Measurements from ENCODE around the gene PMAIP1. TPM values are rescaled to one million over a fixed set of nuclear protein-coding genes. Genes with fewer than 3 reads are reported as not detected.
"Not testable (repeated sequence)": the region's sequence is repeated elsewhere in the genome, so short reads cannot be mapped to it uniquely, and the experiment has no call there.

The PMAIP1 gene
- total RNA-seq: 10 to 100 TPM; 35.3 to 37.7 TPM

GRCh38 chr18:59899298-59900221, at the start of gene PMAIP1:
TSS of gene PMAIP1 (plus strand) at chr18:59899996. CDS start at chr18:59900178, 182 bp downstream.
- Mint-ChIP-seq H3K27ac (peak within 1 kb of the TSS; percentile 93), H3K27me3 (no peaks in the 10 kb centered on the region), H3K9me3 (no peaks in the 10 kb centered on the region), H3K4me1 (peaks cover 52% of the 10 kb centered on the region), H3K4me3 (peak within 1 kb of the TSS; percentile 94), H3K36me3 (ENCODE audit: low read depth) (peaks cover 36% of the 10 kb centered on the region)
- peak; percentile 90 for DNase-seq
- CTCF ChIA-PET: interaction anchor here (0.8 to 1.8 kb wide), 8 partner anchors 10 to 760 kb away, joined by 3 to 7 read pairs (median 3); no protein-coding TSS in a partner anchor
- POLR2A ChIA-PET: interaction anchor here (0.8 to 4.8 kb wide), 23 partner anchors 8 to 758 kb away, joined by 3 to 101 read pairs (median 6); partner anchors contain the start of genes LMAN1 and SEC11C

GRCh38 chr18:59851784-59852399, 47.9 kb upstream of the PMAIP1 start:
- no peak for DNase-seq
- H3K9me3 Mint-ChIP-seq: no peaks in the 10 kb centered on the region
- ChIA-PET POLR2A (no interaction called here), CTCF (no interaction called here)
- no peaks in the 10 kb centered on the region for H3K27me3 Mint-ChIP-seq
- H3K4me3 Mint-ChIP-seq: no peak overlapping the region
- no peaks in the 10 kb centered on the region for H3K36me3 Mint-ChIP-seq (ENCODE audit: low read depth)
- no peak overlapping the region for H3K27ac Mint-ChIP-seq
- peaks cover 19% of the 10 kb centered on the region for H3K4me1 Mint-ChIP-seq

GRCh38 chr18:59852548-59852947, 47.2 kb upstream of the PMAIP1 start:
- peaks cover 13% of the 10 kb centered on the region for H3K4me1 Mint-ChIP-seq
- H3K27me3 Mint-ChIP-seq: no peaks in the 10 kb centered on the region
- no peaks in the 10 kb centered on the region for H3K9me3 Mint-ChIP-seq
- H3K27ac Mint-ChIP-seq: no peak overlapping the region
- CTCF ChIA-PET: no interaction called here
- H3K4me3 Mint-ChIP-seq: no peak overlapping the region
- H3K36me3 Mint-ChIP-seq (ENCODE audit: low read depth): no peaks in the 10 kb centered on the region
- POLR2A ChIA-PET: no interaction called here
- DNase-seq: no peak

- Mint-ChIP-seq H3K9me3 (no peaks in the 10 kb centered on the region), H3K27me3 (no peaks in the 10 kb centered on the region), H3K36me3 (ENCODE audit: low read depth) (no peaks in the 10 kb centered on the region), H3K4me3 (no peak overlapping the region), H3K4me1 (peaks cover 4% of the 10 kb centered on the region), H3K27ac (no peak overlapping the region)
- CTCF ChIA-PET: no interaction called here
- DNase-seq: no peak
- POLR2A ChIA-PET: interaction anchor here (1.9 kb wide), 1 partner anchor 46 kb away, joined by 4 read pairs; no protein-coding TSS in a partner anchor
Observed at GRCh38 chr18:59853380-59853779, 46.4 kb upstream of the PMAIP1 start.

- H3K27me3 Mint-ChIP-seq; H3K36me3 Mint-ChIP-seq (ENCODE audit: low read depth): not testable (repeated sequence)
- POLR2A ChIA-PET: interaction anchor here (1.9 kb wide), 1 partner anchor 45 kb away, joined by 4 read pairs; no protein-coding TSS in a partner anchor
Observed at GRCh38 chr18:59853988-59854387, 45.8 kb upstream of the PMAIP1 start.

GRCh38 chr18:59861009-59861408, 38.8 kb upstream of the PMAIP1 start:
- no peak for DNase-seq
- Mint-ChIP-seq H3K36me3 (ENCODE audit: low read depth) (no peaks in the 10 kb centered on the region), H3K4me1 (no peaks in the 10 kb centered on the region), H3K9me3 (no peaks in the 10 kb centered on the region), H3K27me3 (no peaks in the 10 kb centered on the region), H3K27ac (no peak overlapping the region), H3K4me3 (no peak overlapping the region)
- ChIA-PET POLR2A (no interaction called here), CTCF (interaction anchor here (1.5 kb wide), 1 partner anchor 37 kb away, joined by 6 read pairs; no protein-coding TSS in a partner anchor)

More at GRCh38 chr18:59853988-59854387, 45.8 kb upstream of the PMAIP1 start:
- H3K4me1 Mint-ChIP-seq, CTCF ChIA-PET, H3K4me3 Mint-ChIP-seq, H3K27ac Mint-ChIP-seq, DNase-seq, H3K9me3 Mint-ChIP-seq: not testable (repeated sequence)

- no peaks in the 10 kb centered on the region for H3K27me3 Mint-ChIP-seq
- H3K9me3 Mint-ChIP-seq: no peaks in the 10 kb centered on the region
- ChIA-PET POLR2A (no interaction called here), CTCF (interaction anchor here (0.6 kb wide), 1 partner anchor 8 kb away, joined by 5 read pairs; no protein-coding TSS in a partner anchor)
- DNase-seq: no peak
- H3K27ac Mint-ChIP-seq: no peak overlapping the region
- H3K36me3 Mint-ChIP-seq (ENCODE audit: low read depth): no peaks in the 10 kb centered on the region
- no peaks in the 10 kb centered on the region for H3K4me1 Mint-ChIP-seq
- no peak overlapping the region for H3K4me3 Mint-ChIP-seq
Observed at GRCh38 chr18:59861963-59862819, 37.6 kb upstream of the PMAIP1 start.

GRCh38 chr18:59865241-59865986, 34.4 kb upstream of the PMAIP1 start:
- DNase-seq: no peak
- no peak overlapping the region for H3K27ac Mint-ChIP-seq
- no peaks in the 10 kb centered on the region for H3K4me1 Mint-ChIP-seq
- no peaks in the 10 kb centered on the region for H3K9me3 Mint-ChIP-seq
- H3K36me3 Mint-ChIP-seq (ENCODE audit: low read depth): no peaks in the 10 kb centered on the region
- no peaks in the 10 kb centered on the region for H3K27me3 Mint-ChIP-seq
- ChIA-PET CTCF (interaction anchor here (1.1 kb wide), 1 partner anchor 17 kb away, joined by 3 read pairs; no protein-coding TSS in a partner anchor), POLR2A (no interaction called here)
- H3K4me3 Mint-ChIP-seq: no peak overlapping the region

- Mint-ChIP-seq H3K4me1 (no peaks in the 10 kb centered on the region), H3K36me3 (ENCODE audit: low read depth) (no peaks in the 10 kb centered on the region), H3K4me3 (no peak overlapping the region), H3K9me3 (no peaks in the 10 kb centered on the region), H3K27ac (no peak overlapping the region), H3K27me3 (no peaks in the 10 kb centered on the region)
- ChIA-PET CTCF (no interaction called here), POLR2A (no interaction called here)
- no peak for DNase-seq
Observed at GRCh38 chr18:59866551-59867269, 33.1 kb upstream of the PMAIP1 start.

- no peaks in the 10 kb centered on the region for H3K27me3 Mint-ChIP-seq
- H3K4me3 Mint-ChIP-seq: no peak overlapping the region
- ChIA-PET CTCF (no interaction called here), POLR2A (no interaction called here)
- H3K4me1 Mint-ChIP-seq: peaks cover 1% of the 10 kb centered on the region
- H3K36me3 Mint-ChIP-seq (ENCODE audit: low read depth): no peaks in the 10 kb centered on the region
- no peaks in the 10 kb centered on the region for H3K9me3 Mint-ChIP-seq
- no peak for DNase-seq
- no peak overlapping the region for H3K27ac Mint-ChIP-seq
Observed at GRCh38 chr18:59867337-59868104, 32.3 kb upstream of the PMAIP1 start.

GRCh38 chr18:59870623-59871130, 29.1 kb upstream of the PMAIP1 start:
- Mint-ChIP-seq H3K36me3 (ENCODE audit: low read depth) (no peaks in the 10 kb centered on the region), H3K27ac (no peak overlapping the region), H3K4me1 (peaks cover 7% of the 10 kb centered on the region), H3K9me3 (no peaks in the 10 kb centered on the region), H3K4me3 (no peak overlapping the region), H3K27me3 (no peaks in the 10 kb centered on the region)
- DNase-seq: no peak
- CTCF ChIA-PET: interaction anchor here (0.6 kb wide), 1 partner anchor 9 kb away, joined by 5 read pairs; no protein-coding TSS in a partner anchor
- POLR2A ChIA-PET: no interaction called here
